ENCODE data around the gene CDH4. TPM values are rescaled to one million over a fixed set of nuclear protein-coding genes. Genes with fewer than 3 reads are reported as not detected.

CDH4 gene
- total and polyA plus RNA-seq, 2 of the 13 experiments (the other 11 are each of a cell fraction or from before 2014, with no cell fraction given) = not detected

GRCh38 chr20:61311656-61312387 is 59.8 kb downstream of the CDH4 start (continued):
- no peak for TF ChIP-seq RFX5 (IDR thresholded peaks at IDR 0.05; ENCODE audit: low read depth, low read length)
- no peak for TF ChIP-seq HNF4A (CRISPR knock-in tag; IDR thresholded peaks at IDR 0.05)
- peak; percentile 43; the same call in 1 of the 2 replicates for TF ChIP-seq ZNF207 (IDR thresholded peaks at IDR 0.05; ENCODE audit: borderline replicate concordance)
- no peak for TF ChIP-seq ZNF572 (CRISPR knock-in tag; IDR thresholded peaks at IDR 0.05)
- peak; percentile 84 for TF ChIP-seq TRIM22 (IDR thresholded peaks at IDR 0.05)
- TF ChIP-seq PHB2 (IDR thresholded peaks at IDR 0.05; ENCODE audit: partially characterized antibody) = peak; percentile 90
- no peak for TF ChIP-seq NCOR1 (IDR thresholded peaks at IDR 0.05; ENCODE audit: borderline replicate concordance, low read length)
- TF ChIP-seq SIN3B (IDR thresholded peaks at IDR 0.05; ENCODE audit: low read length) = no peak
- no peak for TF ChIP-seq JARID2 (CRISPR knock-in tag; IDR thresholded peaks at IDR 0.05; ENCODE audit: insufficient replicate concordance)
- TF ChIP-seq ZNF468 (CRISPR knock-in tag; IDR thresholded peaks at IDR 0.05) = no peak
- TF ChIP-seq NFE2L1 (CRISPR knock-in tag; IDR thresholded peaks at IDR 0.05; ENCODE audit: borderline replicate concordance) = no peak
- TF ChIP-seq ZNF18 (CRISPR knock-in tag; IDR thresholded peaks at IDR 0.05; ENCODE audit: insufficient replicate concordance) = no peak
- no peak for TF ChIP-seq ZNF598 (CRISPR knock-in tag; IDR thresholded peaks at IDR 0.05; ENCODE audit: borderline replicate concordance)
- TF ChIP-seq PAWR (CRISPR knock-in tag; IDR thresholded peaks at IDR 0.05; ENCODE audit: borderline replicate concordance) = no peak
- TF ChIP-seq RAD51 (IDR thresholded peaks at IDR 0.05; ENCODE audit: borderline replicate concordance) = peak; percentile 54
- peak; percentile 53; the same call in 1 of the 2 replicates for TF ChIP-seq ATM (IDR thresholded peaks at IDR 0.05; ENCODE audit: borderline replicate concordance)
- TF ChIP-seq ZNF569 (CRISPR knock-in tag; IDR thresholded peaks at IDR 0.05; ENCODE audit: borderline replicate concordance) = no peak
- TF ChIP-seq AHR (CRISPR knock-in tag; IDR thresholded peaks at IDR 0.05) = no peak
- TF ChIP-seq ZNF775 (CRISPR knock-in tag; IDR thresholded peaks at IDR 0.05; ENCODE audit: borderline replicate concordance) = no peak
- no peak for TF ChIP-seq LBX2 (CRISPR knock-in tag; IDR thresholded peaks at IDR 0.05; ENCODE audit: borderline replicate concordance)
- 0 out of 2 replicates have a peak, but pooled peaks have one; percentile 57 for TF ChIP-seq NONO (IDR thresholded peaks at IDR 0.05)
- no peak for TF ChIP-seq NONO (CRISPR knock-in tag; conservative IDR thresholded peaks at IDR 0.05)
- no peak for TF ChIP-seq REXO4 (CRISPR knock-in tag; IDR thresholded peaks at IDR 0.05; ENCODE audit: borderline replicate concordance)
- no peak for TF ChIP-seq SSRP1 (CRISPR knock-in tag; IDR thresholded peaks at IDR 0.05)
- TF ChIP-seq ARID3A (IDR thresholded peaks at IDR 0.05; ENCODE audit: low read depth, low read length) = no peak

All from HepG2 (cell line).